Hepatocyte (in vitro differentiated cells): ENCODE measurements around the gene CLMP. TPM values are rescaled to one million over a fixed set of nuclear protein-coding genes. Genes with fewer than 3 reads are reported as not detected.

Experiments
- DNase-seq: peaks from one replicate; pipeline ENCODE4 v3.0.0-alpha.2; 2016; ENCODE audit warnings: low spot score
- H2AFZ ChIP-seq: fragments of 200-600 bp; sonication (generic); 2 replicates; pipeline ENCODE4 v1.6.0; 2016; ENCODE audit warnings: antibody characterized with exemption, mild to moderate bottlenecking
- H3K27ac ChIP-seq: fragments of 200-600 bp; sonication (generic); 2 replicates; pipeline ENCODE4 v1.5.1; 2016; ENCODE audit warnings: mild to moderate bottlenecking
- H3K27me3 ChIP-seq: fragments of 200-600 bp; sonication (generic); 2 replicates; pipeline ENCODE4 v1.6.1; 2016
- H3K36me3 ChIP-seq: fragments of 200-600 bp; sonication (generic); replicated peaks from 2 replicates; pipeline ENCODE4 v1.5.1; 2016; ENCODE audit warnings: low read depth; ENCODE audit not compliant: insufficient read depth
- H3K4me1 ChIP-seq: fragments of 200-600 bp; sonication (generic); 2 replicates; pipeline ENCODE4 v1.5.1; 2016; ENCODE audit warnings: mild to moderate bottlenecking, moderate library complexity; ENCODE audit not compliant: insufficient read depth
- H3K4me2 ChIP-seq: fragments of 200-600 bp; sonication (generic); 2 replicates; pipeline ENCODE4 v1.6.0; 2016
- H3K4me3 ChIP-seq: fragments of 200-600 bp; sonication (generic); 2 replicates; pipeline ENCODE4 v1.5.1; 2016; ENCODE audit warnings: mild to moderate bottlenecking
- H3K79me2 ChIP-seq: fragments of 200-600 bp; sonication (generic); 2 replicates; pipeline ENCODE4 v1.6.0; 2017; ENCODE audit warnings: mild to moderate bottlenecking
- H3K9me2 ChIP-seq: fragments of 200-600 bp; sonication (generic); replicated peaks from 2 replicates; pipeline ENCODE4 v1.6.0; 2017; ENCODE audit warnings: mild to moderate bottlenecking; ENCODE audit not compliant: insufficient read depth
- H3K9me3 ChIP-seq: fragments of 200-600 bp; sonication (generic); 2 replicates; pipeline ENCODE4 v1.5.1; 2016; ENCODE audit warnings: low read depth, mild to moderate bottlenecking
- H4K20me1 ChIP-seq: fragments of 200-600 bp; sonication (generic); 2 replicates; pipeline ENCODE4 v1.6.0; 2016; ENCODE audit warnings: mild to moderate bottlenecking; ENCODE audit not compliant: insufficient read depth, poor library complexity, severe bottlenecking
- EZH2 ChIP-seq: fragments of 200-600 bp; sonication (generic); IDR thresholded peaks from 2 replicates; pipeline ENCODE4 v1.6.1; 2016; ENCODE audit warnings: antibody characterized with exemption, mild to moderate bottlenecking, borderline replicate concordance
- EZH2phosphoT487 ChIP-seq: fragments of 200-600 bp; sonication (generic); IDR thresholded peaks from one replicate; pipeline ENCODE4 v1.6.1; 2018; ENCODE audit warnings: antibody characterized with exemption, mild to moderate bottlenecking, low read depth, moderate library complexity; ENCODE audit not compliant: unreplicated experiment, severe bottlenecking
- WGBS: methylation state at CpG from one replicate; pipeline ENCODE4 v1.1.6; 2016; ENCODE audit warnings: low lambda C conversion rate; ENCODE audit errors: missing lambda C conversion rate; 5-methylcytosine and 5-hydroxymethylcytosine counted together
- polyA plus RNA-seq: library from polyadenylated mRNA; unstranded; fragments of >200 nt; fragmentation: Nextera tagmentation; extraction: Ambion mirVana; gene quantifications from 2 replicates; pipeline ENCODE4 v1.2.1, GENCODE V29; 2016
- total RNA-seq: library from RNA; depleted of rRNA; stranded (reverse); fragments of >200 nt; gene quantifications from 2 replicates; pipeline ENCODE4 v1.2.3, GENCODE V29; 2014
- TF ChIP-seq, protein P1 (sequence below): fragments of 200-600 bp; sonication (generic); IDR thresholded peaks from 2 replicates; pipeline ENCODE4 v1.5.1; 2016; ENCODE audit warnings: antibody characterized with exemption, mild to moderate bottlenecking; ENCODE audit not compliant: poor library complexity

The CLMP gene
- total and polyA plus RNA-seq, 2 experiments from 2014 or later, result 23.3 to 59.4 TPM

DNA sequence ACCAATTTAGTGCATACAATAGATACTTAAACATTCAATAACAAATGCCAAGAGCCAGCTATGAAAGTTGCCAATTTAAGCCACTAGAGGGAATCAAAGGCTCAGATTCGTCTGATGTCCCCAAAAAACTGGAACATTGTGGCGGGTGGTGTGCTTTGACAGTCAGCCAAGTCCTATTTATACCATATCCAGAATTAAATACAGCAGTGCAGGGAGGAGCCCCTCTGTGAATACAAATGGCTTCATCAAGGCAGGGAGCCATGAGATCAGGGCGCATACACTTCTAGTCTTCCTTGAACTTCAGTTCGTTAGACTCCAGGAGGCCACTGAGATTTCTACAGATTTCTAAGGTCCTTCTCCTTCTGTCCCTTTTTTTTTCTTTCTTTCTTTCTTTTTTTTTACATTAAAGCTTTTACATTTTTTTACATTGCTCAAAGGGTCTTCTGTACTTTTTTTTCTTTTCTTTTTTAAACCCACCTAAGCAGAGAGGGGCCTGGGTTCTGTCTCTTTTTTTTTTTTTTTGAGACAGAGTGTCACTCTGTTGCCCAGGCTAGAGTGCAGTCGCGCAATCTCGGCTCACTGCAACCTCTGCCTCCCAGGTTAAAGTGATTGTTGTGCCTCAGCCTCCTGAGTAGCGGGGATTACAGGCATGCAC, 91.6 kb downstream of the CLMP start:
- Histone ChIP-seq H3K9me3 (no peaks in the 10 kb centered on the region), H3K4me3 (no peak overlapping the region), H2AFZ (no peak overlapping the region), H3K4me2 (no peak overlapping the region), H3K9me2 (no peaks in the 10 kb centered on the region), H3K79me2 (no peaks in the 10 kb centered on the region), H3K36me3 (no peaks in the 10 kb centered on the region), H3K4me1 (peaks cover 13% of the 10 kb centered on the region), H4K20me1 (no peaks in the 10 kb centered on the region), H3K27ac (peak overlapping the region; percentile 1), H3K27me3 (no peaks in the 10 kb centered on the region)
- TF ChIP-seq EZH2 (no peak), EZH2phosphoT487 (no peak)
- TF ChIP-seq, protein P1, sequence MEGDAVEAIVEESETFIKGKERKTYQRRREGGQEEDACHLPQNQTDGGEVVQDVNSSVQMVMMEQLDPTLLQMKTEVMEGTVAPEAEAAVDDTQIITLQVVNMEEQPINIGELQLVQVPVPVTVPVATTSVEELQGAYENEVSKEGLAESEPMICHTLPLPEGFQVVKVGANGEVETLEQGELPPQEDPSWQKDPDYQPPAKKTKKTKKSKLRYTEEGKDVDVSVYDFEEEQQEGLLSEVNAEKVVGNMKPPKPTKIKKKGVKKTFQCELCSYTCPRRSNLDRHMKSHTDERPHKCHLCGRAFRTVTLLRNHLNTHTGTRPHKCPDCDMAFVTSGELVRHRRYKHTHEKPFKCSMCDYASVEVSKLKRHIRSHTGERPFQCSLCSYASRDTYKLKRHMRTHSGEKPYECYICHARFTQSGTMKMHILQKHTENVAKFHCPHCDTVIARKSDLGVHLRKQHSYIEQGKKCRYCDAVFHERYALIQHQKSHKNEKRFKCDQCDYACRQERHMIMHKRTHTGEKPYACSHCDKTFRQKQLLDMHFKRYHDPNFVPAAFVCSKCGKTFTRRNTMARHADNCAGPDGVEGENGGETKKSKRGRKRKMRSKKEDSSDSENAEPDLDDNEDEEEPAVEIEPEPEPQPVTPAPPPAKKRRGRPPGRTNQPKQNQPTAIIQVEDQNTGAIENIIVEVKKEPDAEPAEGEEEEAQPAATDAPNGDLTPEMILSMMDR, result peak; percentile 71
- peak; percentile 68 for DNase-seq
- WGBS, result 64% methylated on average over 8 of the region's 8 CpGs

DNA sequence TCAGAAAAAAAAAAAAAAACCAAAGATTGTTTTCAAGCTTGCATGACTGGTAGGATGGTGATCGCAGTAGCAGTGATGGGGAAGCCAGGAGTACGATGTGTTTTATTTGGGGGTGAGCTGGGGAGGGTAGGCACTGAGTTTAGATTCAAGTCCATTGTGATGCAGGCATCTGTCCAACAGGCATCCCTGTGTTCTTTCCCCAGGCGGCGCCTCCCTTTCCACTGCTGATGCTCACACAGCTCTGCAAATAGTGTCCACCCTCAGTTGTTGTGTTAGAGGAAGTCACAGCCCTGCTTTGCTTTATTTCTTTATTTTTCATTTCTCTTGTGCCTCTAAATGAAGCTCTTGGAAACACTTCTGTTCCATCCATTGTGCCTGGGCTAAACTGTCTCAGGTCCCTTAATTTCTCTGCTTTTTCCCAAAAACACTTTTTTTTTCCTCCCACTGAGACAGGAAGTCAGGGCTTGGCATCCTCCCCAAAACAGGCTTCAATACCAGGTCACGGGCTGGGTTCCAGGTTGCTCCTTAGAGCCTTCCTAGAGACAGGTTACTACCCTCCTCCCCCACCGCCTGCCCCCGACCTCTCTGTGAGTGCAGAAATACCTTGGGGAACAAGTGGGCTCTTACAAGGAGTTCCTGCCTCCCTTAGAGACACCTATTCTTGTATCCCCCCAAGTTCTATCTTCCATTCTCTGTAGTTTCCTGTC, 94.5 kb downstream of the CLMP start:
- Histone ChIP-seq H4K20me1 (no peaks in the 10 kb centered on the region), H3K4me1 (peaks cover 4% of the 10 kb centered on the region), H3K9me3 (no peaks in the 10 kb centered on the region), H3K27ac (no peak overlapping the region), H2AFZ (no peak overlapping the region), H3K9me2 (no peaks in the 10 kb centered on the region), H3K27me3 (no peaks in the 10 kb centered on the region), H3K36me3 (no peaks in the 10 kb centered on the region), H3K79me2 (no peaks in the 10 kb centered on the region), H3K4me3 (no peak overlapping the region), H3K4me2 (no peak overlapping the region)
- TF ChIP-seq, protein P1, result no peak
- TF ChIP-seq EZH2phosphoT487 (no peak), EZH2 (no peak)
- DNase-seq, result no peak
- WGBS, result 84% methylated on average over 7 of the region's 7 CpGs

DNA sequence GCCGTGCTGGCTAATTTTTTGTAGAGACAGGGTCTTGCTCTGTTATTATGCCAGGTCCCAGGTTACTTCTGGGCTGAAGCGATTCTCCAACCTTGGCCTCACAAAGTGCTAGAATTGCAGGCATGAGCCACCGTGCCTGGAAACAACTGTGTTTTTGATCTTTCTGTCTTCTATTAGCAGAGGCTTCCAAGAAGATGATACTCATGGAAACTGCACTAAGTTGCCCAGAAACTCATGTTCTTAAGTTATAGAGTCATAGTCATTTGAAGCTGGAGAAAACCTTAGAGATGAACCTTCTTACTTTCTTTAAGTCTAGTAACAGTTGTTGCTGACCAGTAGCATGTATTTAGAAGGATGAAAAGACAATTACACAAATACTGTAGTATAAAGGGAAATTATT, 96.1 kb downstream of the CLMP start:
- WGBS, result 74% methylated on average over 3 of the region's 3 CpGs
- TF ChIP-seq EZH2 (no peak), EZH2phosphoT487 (no peak)
- TF ChIP-seq, protein P1, result no peak
- Histone ChIP-seq H3K36me3 (no peaks in the 10 kb centered on the region), H3K9me3 (no peaks in the 10 kb centered on the region), H3K4me1 (peaks cover 4% of the 10 kb centered on the region), H3K4me3 (no peak overlapping the region), H3K27me3 (no peaks in the 10 kb centered on the region), H4K20me1 (no peaks in the 10 kb centered on the region), H3K79me2 (no peaks in the 10 kb centered on the region), H3K4me2 (no peak overlapping the region), H2AFZ (no peak overlapping the region), H3K27ac (no peak overlapping the region), H3K9me2 (no peaks in the 10 kb centered on the region)
- DNase-seq, result no peak
